GM12892 (cell line): ENCODE measurements around the gene FAM234B.

Experiments used
- POLR2A ChIP-seq: IDR thresholded peaks from 2 replicates; pipeline ENCODE4 v1.6.1; 2011; ENCODE audit warnings: low read depth, low read length, control low read depth
- POLR2AphosphoS5 ChIP-seq: IDR thresholded peaks from 2 replicates; pipeline ENCODE4 v1.6.1; 2011; ENCODE audit warnings: low read depth, low read length, control low read depth

- TF ChIP-seq POLR2AphosphoS5 (no peak), POLR2A (no peak)
Measured at GRCh38 chr12:13100882-13101769, 56.9 kb downstream of the FAM234B start.
